ENCODE results near the gene UBE2I. TPM values are rescaled to one million over a fixed set of nuclear protein-coding genes. Genes with fewer than 3 reads are reported as not detected.
A peak's percentile ranks its signal among the peaks of the same experiment; 100 is the strongest.
"Not testable (repeated sequence)": the region's sequence is repeated elsewhere in the genome, so short reads cannot be mapped to it uniquely, and the experiment has no call there.

Gene UBE2I
- total RNA-seq, 2 donors from 2014 or later: 204 to 206 TPM

DNA sequence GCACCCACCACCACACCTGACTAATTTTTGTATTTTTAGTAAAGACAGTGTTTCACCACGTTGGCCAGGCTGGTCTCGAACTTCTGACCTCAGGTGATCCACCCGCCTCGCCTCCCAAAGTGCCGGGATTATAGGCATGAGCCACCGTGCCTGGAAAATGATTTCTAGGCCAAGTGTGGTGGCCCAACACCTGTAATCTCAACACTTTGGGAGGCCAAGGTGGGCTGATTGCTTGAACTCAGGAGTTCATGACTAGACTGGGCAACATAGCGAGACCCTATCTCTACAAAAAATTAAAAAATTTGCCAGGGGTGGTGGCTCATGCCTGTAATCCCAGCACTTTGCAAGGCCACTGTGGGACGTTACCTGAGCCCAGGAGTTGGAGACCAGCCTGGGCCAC is 13.0 kb downstream of the UBE2I start:
- H3K36me3 Mint-ChIP-seq (ENCODE audit: low read depth): peaks cover 80% of the 10 kb centered on the region

DNA sequence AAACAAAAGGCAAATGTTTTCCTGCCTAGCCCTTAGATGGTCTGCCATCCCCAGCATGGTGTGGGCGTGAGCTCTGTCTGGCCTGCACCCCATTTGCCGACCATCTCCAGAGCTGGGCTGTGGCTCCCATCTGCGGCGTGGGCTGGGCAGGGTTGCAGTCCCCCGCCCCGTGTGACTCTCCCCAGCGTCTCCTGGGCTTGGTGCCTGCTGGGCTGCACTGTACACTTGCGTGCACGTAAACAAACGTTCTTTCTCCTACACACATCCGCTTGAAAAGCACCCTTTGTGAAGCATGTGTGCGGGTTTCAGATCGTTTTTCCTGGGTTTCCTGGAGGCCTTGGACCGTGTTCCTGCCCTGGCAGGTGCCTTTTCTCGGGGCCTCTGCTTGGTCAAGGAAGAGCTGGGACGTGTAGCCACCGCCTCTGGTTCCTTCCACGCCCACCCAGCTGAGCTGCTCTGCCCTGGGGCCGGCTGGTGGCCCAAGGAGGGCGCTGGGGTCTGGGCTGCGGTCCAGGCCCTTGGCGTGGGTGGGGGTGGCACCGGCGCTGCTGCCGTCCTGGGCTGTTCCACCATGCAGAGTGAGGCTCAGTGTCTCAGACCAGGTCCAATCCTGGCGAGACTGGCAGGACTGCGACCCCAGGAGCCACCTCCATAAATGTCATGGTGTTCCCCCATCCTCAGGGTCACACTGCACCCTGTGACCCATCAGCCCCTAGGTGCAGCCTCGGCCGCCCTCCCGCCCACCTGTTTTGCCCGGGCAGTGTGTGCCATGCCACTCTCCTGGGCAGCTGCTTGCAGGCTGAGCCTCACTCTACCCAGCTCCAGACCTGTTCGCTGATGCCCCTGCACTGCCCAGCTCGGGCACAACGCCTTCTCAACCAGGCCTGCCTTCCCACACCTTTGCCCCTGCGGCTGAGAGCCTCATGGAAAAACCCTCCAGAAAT is 14.1 kb downstream of the UBE2I start:
- Mint-ChIP-seq H3K27ac (no peak overlapping the region), H3K27me3 (no peaks in the 10 kb centered on the region), H3K4me3 (no peak overlapping the region), H3K9me3 (no peaks in the 10 kb centered on the region), H3K4me1 (no peaks in the 10 kb centered on the region), H3K36me3 (ENCODE audit: low read depth) (peaks cover 69% of the 10 kb centered on the region)
- ATAC-seq (replicated peaks): no peak

More for the DNA sequence above, 13.0 kb downstream of the UBE2I start:
- Mint-ChIP-seq H3K4me3 (no peak overlapping the region), H3K27ac (no peak overlapping the region), H3K4me1 (no peaks in the 10 kb centered on the region), H3K9me3 (no peaks in the 10 kb centered on the region), H3K27me3 (no peaks in the 10 kb centered on the region)
- no peak for ATAC-seq (replicated peaks)

DNA sequence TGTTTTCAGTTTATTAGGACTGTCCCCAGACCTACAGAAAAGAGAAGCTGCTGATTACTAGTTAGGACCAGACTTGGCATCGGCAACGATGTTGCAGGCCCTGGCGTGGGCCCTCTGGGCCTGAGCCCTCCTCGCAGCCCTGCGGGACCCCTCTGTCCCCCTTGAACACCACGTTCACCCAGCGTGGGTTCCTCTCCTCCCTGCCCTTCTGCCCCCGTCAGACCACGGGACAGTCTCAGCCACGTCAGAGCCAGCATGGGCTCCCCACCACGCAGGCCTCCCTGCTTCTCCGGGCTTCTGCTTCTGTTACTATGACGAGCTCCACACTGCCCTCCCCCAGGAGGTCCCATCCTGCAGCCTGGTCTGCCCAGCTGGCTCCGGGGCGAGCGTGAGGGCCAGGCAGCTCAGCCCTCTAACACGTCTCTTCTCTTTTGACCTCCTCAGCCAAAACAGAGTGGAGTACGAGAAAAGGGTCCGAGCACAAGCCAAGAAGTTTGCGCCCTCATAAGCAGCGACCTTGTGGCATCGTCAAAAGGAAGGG is 14.9 kb downstream of the UBE2I start:
- Mint-ChIP-seq H3K27me3 (no peaks in the 10 kb centered on the region), H3K36me3 (ENCODE audit: low read depth) (peaks cover 61% of the 10 kb centered on the region), H3K4me1 (no peaks in the 10 kb centered on the region), H3K4me3 (no peak overlapping the region), H3K27ac (no peak overlapping the region), H3K9me3 (no peaks in the 10 kb centered on the region)
- no peak for ATAC-seq (replicated peaks)

DNA sequence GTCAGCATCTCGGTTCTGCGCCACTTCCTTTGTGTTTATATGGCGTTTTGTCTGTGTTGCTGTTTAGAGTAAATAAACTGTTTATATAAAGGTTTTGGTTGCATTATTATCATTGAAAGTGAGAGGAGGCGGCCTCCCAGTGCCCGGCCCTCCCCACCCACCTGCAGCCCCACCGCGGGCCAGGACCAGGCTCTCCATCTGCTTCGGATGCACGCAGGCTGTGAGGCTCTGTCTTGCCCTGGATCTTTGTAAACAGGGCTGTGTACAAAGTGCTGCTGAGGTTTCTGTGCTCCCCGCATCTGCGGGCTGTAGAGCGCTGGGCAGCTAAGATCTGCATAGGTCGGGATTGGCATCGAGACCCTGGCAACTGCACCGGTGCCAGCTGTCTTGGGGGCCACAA is 15.8 kb downstream of the UBE2I start:
- Mint-ChIP-seq H3K4me3 (no peak overlapping the region), H3K27ac (no peak overlapping the region), H3K4me1 (no peaks in the 10 kb centered on the region), H3K36me3 (ENCODE audit: low read depth) (peaks cover 52% of the 10 kb centered on the region), H3K27me3 (no peaks in the 10 kb centered on the region), H3K9me3 (no peaks in the 10 kb centered on the region)
- no peak for ATAC-seq (replicated peaks)

DNA sequence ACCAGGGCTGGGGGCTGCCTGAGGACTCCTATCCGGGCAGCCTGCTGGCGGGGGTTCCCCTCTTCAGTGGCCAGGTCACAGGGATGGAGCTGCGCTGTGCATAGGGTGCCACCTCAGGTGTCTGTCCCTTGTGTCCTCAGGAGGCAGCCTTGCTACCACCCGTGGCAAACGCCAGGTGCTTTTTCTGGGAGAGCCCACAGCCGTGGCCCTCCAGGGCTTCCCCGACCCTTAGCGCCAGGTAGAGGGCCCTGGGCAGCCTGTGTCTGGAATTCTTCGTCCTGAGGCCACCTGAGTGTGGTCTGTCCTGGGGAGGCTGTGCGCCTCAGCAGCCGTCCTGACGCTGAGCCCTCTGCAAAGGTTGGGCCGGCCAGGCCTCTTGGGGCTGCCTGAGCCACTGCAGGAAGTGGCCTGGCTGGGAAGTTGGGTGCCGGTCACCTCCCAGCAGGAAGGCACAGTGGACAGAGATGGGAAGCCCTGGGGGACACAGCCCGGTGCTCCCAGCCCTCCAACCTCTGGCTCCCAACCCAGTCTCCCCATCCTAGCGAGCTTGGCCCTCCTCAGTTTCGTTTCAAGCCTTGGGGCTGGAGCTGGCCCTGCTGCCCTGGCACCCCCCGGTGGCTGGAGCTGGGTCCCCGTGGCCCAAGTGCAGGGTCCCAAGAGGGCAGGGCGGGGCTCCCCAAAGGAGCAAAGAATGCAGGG is 16.4 kb downstream of the UBE2I start:
- H3K27me3 Mint-ChIP-seq: no peaks in the 10 kb centered on the region
- ATAC-seq (replicated peaks): peak; percentile 16
- no peaks in the 10 kb centered on the region for H3K9me3 Mint-ChIP-seq
- H3K27ac Mint-ChIP-seq: no peak overlapping the region
- peaks cover 46% of the 10 kb centered on the region for H3K36me3 Mint-ChIP-seq (ENCODE audit: low read depth)
- H3K4me1 Mint-ChIP-seq: no peaks in the 10 kb centered on the region
- H3K4me3 Mint-ChIP-seq: no peak overlapping the region

DNA sequence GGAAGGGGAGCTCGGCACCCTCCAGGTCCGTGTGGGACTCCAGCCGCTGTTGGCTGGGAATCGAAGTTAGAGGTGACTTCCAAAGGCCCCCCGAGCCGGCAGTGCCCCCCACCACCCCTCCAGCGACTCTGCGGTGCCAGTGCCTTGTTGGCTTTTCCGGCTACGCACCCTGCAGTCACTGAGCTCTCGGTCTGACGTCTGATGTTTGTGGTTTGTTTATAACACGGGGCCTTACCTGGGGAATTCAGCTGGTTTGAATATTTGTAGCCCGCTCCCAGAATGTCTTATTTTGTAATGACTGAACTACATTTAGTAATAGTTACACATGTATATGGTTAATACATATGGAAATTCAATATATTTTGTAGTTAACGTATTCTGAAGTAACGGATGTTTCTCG is 17.0 kb downstream of the UBE2I start:
- H3K27me3 Mint-ChIP-seq: no peaks in the 10 kb centered on the region
- ATAC-seq (replicated peaks): no peak
- no peak overlapping the region for H3K4me3 Mint-ChIP-seq
- H3K9me3 Mint-ChIP-seq: no peaks in the 10 kb centered on the region
- H3K27ac Mint-ChIP-seq: no peak overlapping the region
- peaks cover 41% of the 10 kb centered on the region for H3K36me3 Mint-ChIP-seq (ENCODE audit: low read depth)
- no peaks in the 10 kb centered on the region for H3K4me1 Mint-ChIP-seq

DNA sequence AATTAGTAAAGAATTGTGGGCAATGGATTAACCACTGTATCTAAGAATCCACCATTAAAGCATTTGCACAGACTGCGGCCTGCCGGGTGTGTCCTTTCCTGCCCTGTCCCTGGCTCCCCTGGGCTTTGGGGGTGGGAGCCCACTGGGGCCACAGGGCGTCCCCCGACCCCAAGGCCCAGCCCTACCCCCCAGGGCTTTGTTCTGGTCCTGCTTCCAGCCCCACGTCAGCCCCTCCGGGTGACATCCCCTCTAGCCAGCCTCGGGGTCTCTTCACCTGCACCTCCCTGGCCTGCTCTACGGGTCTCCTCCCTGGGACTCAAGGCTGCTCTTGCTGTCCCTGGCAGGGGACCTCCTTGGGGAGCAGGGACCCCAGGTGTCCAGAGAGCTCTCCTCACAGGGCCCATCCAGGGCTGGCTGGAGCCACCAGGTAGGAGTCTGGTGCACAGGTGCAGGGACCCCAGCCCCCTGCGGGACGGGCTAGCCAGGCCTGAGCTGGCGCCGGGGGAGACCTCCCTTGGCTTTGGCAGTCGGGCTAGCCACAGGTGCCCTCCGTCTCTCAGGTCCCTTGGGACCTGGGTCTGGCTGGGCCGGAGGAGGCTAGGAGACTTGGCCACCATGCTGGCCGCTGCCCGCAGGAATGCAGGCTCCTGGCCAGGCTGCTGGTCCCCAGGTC is 17.6 kb downstream of the UBE2I start:
- Mint-ChIP-seq H3K4me3 (no peak overlapping the region), H3K36me3 (ENCODE audit: low read depth) (peaks cover 35% of the 10 kb centered on the region), H3K27ac (no peak overlapping the region), H3K27me3 (no peaks in the 10 kb centered on the region), H3K9me3 (no peaks in the 10 kb centered on the region), H3K4me1 (no peaks in the 10 kb centered on the region)
- no peak for ATAC-seq (replicated peaks)

DNA sequence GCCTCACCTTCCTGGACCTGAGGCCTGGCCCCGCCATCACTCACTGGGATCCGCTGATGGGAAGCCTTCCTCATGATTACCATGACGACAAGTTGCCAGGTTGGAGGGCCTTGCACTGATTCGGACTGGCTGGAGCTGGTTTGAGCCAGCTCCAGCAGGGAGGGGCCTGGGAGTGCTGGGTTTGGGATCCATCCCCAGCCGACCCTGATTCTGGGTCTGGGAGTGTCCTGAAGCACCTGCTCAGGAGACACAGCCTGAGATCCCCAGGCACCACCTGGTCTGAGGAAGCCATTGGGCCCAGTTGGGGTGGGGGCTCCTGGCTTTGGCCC is 18.1 kb downstream of the UBE2I start:
- H3K9me3 Mint-ChIP-seq: no peaks in the 10 kb centered on the region
- ATAC-seq (replicated peaks): no peak
- H3K36me3 Mint-ChIP-seq (ENCODE audit: low read depth): peaks cover 30% of the 10 kb centered on the region
- no peak overlapping the region for H3K27ac Mint-ChIP-seq
- H3K4me3 Mint-ChIP-seq: no peak overlapping the region
- H3K4me1 Mint-ChIP-seq: no peaks in the 10 kb centered on the region
- no peaks in the 10 kb centered on the region for H3K27me3 Mint-ChIP-seq

DNA sequence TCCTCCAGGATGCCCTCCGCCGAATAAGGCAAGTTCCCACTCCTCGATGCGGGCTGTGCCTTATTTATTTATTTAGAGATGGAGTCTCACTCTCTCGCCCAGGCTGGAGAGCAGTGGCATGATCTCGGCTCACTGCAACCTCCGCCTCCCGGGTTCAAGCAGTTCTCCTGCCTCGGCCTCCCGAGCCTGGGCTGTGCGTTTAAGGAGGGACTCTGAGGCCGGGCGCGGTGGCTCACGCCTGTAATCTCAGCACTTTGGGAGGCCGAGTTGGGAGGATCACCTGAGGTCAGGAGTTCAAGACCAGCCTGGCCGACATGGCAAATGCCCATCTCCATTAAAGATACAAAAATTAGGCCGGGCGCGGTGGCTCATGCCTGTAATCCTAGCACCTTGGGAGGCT is 18.7 kb downstream of the UBE2I start:
- H3K4me3 Mint-ChIP-seq; H3K27me3 Mint-ChIP-seq; ATAC-seq (replicated peaks); H3K9me3 Mint-ChIP-seq; H3K27ac Mint-ChIP-seq; H3K4me1 Mint-ChIP-seq: not testable (repeated sequence)
- H3K36me3 Mint-ChIP-seq (ENCODE audit: low read depth): peaks cover 25% of the 10 kb centered on the region

DNA sequence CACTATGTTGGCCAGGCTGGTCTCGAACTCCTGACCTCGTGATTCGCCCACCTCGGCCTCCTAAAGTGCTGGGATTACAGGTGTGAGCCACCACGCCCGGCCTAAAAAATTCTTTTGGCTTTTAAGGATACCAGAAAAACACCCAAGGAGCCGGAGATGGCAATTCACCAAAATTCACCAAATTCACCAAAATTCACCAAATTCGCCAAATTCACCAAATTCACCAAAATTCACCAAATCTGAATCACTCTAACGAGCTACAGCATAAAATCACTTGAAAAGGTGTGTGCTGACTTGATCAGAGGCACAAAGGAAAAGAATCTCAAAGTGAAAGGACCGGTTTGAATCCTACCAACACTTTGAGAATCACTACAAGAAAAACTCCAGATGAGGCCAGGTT is 19.5 kb downstream of the UBE2I start:
- not testable (repeated sequence) for H3K27ac Mint-ChIP-seq; ATAC-seq (replicated peaks); H3K4me3 Mint-ChIP-seq

DNA sequence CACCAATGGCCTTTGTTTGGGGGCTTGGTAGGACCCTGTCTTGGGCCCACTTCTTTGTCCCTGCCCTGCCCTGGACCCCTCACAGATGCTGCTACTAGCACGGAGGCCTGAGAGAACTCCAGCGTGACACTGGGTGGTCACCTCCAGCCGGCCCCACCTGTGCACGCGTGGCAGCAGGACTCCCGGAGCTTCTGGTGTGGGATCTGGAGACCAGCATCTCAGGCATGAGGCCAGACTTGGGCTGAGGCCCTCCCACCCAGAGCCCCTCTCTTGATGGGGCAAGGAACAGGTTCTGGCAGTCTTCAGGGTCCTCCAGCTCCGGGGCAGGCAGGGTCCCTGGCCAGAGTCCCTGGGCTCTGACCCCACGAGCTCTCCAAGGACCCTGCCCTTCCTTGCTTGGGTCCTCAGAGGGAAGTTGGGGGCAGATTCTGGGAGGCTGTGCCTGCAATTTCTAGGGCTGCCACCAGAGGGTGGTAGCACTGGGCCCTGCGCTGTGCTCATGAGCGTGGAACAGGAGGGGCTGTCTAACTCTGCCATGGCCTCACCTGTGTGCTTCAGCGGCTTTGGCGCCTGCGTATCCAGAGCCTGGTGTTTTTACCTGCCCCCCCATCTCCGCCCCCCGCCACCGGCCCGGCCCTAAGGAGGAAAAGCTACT is 21.0 kb downstream of the UBE2I start:
- H3K36me3 Mint-ChIP-seq (ENCODE audit: low read depth): peaks cover 2% of the 10 kb centered on the region
- peak; percentile 42 for ATAC-seq (replicated peaks)
- H3K4me1 Mint-ChIP-seq: no peaks in the 10 kb centered on the region
- no peaks in the 10 kb centered on the region for H3K27me3 Mint-ChIP-seq
- H3K9me3 Mint-ChIP-seq: no peaks in the 10 kb centered on the region
- H3K4me3 Mint-ChIP-seq: no peak overlapping the region
- no peak overlapping the region for H3K27ac Mint-ChIP-seq

More for the DNA sequence above, 19.5 kb downstream of the UBE2I start:
- not testable (repeated sequence) for H3K9me3 Mint-ChIP-seq, H3K27me3 Mint-ChIP-seq, H3K4me1 Mint-ChIP-seq
- peaks cover 17% of the 10 kb centered on the region for H3K36me3 Mint-ChIP-seq (ENCODE audit: low read depth)

DNA sequence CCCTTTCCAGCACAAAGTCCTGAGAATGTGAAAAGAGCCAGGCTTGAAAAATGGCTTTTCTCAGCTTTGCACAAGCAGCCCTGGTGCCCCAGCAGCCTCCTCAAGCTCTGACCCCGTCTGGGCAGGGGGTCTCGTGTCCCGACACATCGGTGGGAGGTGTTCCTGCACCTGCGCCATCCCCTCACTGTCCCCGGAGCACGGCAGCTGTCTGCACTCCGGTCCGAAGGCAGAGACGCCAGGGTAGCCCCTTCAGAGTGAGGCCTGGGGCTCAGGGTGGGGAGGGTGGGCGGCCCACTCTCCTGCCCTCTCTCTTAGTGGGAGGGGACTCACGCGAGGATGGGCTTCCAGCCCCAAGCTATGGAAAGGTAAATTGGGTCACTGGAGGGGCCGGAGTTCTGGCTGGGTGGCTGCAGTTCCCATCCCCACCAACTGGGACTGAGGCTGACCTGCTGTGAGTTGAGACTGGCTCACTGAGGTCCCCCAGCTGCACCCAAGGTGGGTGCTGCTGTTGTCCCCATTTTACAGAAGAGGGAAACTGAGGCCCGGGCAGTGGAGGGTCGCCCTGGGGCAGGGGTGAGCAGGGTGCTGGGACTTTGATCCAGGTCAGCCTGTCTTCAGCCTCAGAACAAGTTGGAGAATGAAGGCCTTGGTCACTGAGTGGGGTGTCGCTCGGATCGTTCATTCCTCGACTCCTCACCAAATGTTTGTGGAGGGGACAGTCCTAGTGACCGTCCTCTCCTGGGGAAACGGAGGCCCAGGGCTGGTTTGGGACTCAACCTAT is 21.7 kb downstream of the UBE2I start:
- no peaks in the 10 kb centered on the region for H3K27me3 Mint-ChIP-seq
- H3K27ac Mint-ChIP-seq: no peak overlapping the region

DNA sequence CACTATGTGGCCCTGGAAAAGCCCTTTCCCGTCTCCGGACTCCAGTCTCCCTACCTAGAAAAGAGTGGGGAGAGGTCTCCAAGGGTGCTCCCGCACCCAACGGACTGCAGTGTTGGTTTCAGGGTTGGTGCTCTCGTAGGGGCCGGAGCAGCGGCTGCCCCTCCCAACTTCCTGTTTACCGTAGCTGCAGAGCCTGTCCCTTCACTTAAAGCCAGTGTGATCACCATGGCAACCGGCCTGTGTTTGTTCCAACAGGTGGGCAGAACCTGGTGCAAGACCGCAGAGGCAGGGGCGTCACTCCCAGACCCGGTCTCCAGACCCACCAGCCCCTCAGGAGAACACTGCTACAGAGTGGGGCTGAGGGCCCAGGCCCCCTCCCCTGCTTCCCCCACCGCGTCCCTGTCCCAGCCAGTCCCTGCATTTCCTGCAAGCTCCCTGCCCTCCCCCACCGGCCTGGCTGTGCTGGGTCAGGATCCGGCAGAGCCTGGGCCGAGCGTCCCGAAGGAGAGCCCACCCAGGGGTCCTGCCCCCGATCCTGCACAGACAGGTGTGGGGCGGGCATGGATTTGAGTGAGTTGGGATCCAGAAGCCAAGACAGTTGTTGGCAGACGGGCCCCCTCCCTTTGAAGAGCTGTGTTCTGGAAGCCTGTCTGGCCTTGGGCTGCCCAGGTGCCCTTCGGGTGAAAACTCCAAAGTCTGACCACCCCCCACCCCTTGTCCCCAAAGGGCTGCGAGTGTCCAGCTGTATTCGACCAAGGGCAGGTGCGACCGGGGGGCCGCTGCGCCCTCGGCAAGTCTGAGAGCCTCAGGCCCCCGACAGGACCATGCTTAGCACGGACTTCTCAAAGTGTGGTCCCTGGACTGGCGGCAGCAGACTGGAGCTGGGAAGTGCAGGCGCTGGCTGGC is 22.5 kb downstream of the UBE2I start:
- Mint-ChIP-seq H3K4me3 (peak overlapping the region; percentile 54), H3K9me3 (no peaks in the 10 kb centered on the region), H3K36me3 (ENCODE audit: low read depth) (no peaks in the 10 kb centered on the region), H3K4me1 (no peaks in the 10 kb centered on the region), H3K27me3 (no peaks in the 10 kb centered on the region), H3K27ac (peak overlapping the region; percentile 62)
- peak; percentile 39 for ATAC-seq (replicated peaks)

More for the DNA sequence above, 21.7 kb downstream of the UBE2I start:
- Mint-ChIP-seq H3K9me3 (no peaks in the 10 kb centered on the region), H3K4me3 (peak overlapping the region; percentile 54), H3K36me3 (ENCODE audit: low read depth) (no peaks in the 10 kb centered on the region), H3K4me1 (no peaks in the 10 kb centered on the region)
- no peak for ATAC-seq (replicated peaks)

Data from activated T-helper 17 cell treated with anti-CD3 and anti-CD28 coated beads, Interleukin-2, amount 50 U/mL, for 72 hours (primary cell).